NCI-H82 (cell line): ENCODE measurements around the gene WFIKKN1.
"Not testable (repeated sequence)": the region's sequence is repeated elsewhere in the genome, so short reads cannot be mapped to it uniquely, and the experiment has no call there.

Experiments
- DNase-seq: peaks from one replicate; lab custom pipeline; 2025; lab: John Stamatoyannopoulos, UW

WFIKKN1 gene

DNA sequence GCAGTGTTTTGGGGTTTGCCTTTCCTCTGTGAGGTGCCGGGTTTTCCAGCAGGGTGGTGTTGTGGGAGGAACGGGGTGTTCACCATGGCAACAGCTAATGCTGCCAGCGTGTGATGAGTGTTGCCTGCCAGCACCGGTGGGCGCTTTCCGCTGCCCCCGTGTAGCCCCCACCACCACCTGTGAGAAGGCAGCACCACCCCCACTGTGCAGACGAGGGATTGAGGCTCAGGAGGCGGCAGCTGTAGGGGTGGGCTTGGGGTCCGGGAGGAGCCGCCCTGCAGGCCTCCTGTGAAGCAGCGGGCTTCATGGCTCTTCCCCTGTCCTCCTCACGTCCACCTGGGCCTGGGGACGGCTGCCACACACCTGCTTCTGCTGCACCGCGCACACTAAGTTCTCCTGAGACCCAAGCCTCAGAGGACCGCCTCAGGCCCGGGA, 35.7 kb upstream of the WFIKKN1 start:
- DNase-seq = no peak

DNA sequence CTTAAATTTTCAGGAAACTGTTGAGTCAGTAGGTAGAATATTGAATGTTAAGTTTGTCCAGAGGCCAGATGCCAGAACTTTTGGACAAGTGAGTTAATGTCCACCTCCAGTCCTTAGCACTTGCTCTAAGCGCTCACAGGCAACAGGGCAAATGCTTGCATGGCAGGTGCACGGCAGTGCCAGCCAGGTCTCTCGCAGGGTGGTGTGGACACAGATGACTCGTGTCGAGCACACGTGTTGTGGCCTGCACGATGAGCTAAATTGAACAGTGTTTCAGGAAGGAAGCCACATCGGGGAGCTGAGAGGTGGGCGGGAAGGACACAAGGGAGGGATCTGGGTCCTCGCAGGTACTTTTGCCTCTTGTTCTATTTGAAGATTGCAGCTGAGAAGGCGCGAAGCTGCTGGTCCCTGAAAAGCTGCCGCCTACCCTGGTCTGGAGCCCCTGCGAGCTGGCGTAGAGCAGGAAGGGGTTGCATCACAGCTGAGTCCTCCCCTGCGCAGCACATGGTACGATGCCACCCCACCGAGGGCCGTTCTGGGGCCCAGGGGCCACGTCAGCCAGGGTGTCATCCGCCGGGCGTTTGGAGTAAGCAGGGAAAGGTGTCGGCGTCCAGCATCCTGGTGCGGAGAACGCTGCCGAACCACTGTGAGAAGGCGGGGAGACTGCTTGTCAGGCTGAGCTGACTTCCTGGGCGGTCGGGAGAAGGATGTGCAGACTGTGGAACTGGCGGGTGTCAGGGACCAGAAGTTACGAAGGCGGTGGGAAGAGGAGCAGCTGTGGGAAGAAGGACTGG, 34.6 kb upstream of the WFIKKN1 start:
- DNase-seq = no peak

DNA sequence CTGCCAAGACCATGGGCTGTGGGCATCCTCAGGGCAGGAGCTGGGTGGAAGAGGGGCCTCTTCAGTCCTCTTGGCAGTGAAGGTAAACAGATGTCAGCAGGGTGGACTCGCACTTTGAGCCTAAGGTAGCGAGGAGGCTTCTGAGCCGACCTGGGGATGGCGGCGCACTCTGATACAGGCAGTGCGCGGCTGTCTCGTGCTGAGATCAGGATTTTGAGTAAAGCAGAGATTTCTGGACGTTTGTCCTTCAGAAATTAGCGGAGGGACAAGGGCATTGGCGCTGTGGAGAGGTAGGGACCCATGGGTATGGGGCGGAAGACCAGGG, 34.1 kb upstream of the WFIKKN1 start:
- DNase-seq = no peak

DNA sequence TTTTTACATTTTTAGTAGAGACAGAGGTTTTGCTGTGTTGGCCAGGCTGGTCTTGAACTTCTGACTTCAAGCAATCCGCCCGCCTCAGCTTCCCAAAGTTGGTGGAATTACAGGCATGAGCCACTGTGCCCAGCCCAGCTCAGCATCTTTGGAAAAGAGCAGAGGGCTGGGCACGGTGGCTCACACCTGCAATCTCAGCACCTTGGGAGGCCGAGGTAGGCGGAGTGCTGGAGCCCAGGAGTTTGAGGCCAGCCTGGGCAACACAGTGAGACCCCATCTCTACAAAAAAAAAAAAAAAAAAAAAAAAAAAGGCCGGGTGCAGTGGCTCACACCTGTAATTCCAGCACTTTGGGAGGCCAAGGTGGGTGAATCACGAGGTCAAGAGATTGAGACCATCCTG, 33.1 kb upstream of the WFIKKN1 start:
- not testable (repeated sequence) for DNase-seq

DNA sequence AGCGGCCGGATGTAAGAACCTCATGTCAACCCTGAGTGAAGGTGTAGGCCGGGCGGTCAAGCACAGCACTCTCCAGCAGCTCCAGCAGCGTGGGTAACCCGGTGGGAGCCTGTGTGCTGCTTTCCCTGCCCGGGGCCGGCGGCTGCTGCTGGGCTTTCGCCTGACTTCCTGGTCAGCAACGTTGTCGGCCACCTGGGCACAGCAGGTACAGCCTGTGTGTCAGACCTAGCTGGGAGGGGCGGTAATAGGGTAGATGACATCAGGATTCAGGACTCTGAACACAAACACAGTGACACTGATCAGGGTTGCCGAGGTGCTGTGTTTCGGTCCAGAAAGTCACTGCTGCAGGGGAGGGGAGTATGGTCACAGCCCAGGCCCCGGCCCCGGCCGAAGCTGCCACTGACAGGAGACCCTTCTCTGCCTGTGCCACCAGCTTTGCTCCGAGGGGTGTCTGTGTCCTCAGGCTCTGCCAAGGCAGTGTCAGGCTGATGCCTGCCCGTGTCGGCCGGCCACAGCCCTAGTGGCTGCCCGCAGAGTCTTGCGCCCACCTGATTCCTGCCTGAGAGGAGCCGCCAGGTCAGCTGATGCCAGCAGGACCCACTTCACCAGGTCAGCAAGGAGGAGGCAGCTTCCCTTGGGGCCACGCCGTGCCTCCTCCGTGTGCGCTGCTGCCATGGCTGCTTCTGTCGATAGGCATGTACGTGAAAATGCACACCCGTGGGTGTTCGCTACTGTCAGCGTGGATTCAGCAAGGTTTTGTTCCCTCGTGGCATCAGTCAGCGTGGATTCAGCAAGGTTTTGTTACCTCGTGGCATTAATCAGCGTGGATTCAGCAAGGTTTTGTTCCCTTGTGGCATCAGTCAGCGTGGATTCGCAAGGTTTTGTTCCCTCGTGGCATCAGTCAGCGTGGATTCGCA, 31.7 kb upstream of the WFIKKN1 start:
- no peak for DNase-seq

DNA sequence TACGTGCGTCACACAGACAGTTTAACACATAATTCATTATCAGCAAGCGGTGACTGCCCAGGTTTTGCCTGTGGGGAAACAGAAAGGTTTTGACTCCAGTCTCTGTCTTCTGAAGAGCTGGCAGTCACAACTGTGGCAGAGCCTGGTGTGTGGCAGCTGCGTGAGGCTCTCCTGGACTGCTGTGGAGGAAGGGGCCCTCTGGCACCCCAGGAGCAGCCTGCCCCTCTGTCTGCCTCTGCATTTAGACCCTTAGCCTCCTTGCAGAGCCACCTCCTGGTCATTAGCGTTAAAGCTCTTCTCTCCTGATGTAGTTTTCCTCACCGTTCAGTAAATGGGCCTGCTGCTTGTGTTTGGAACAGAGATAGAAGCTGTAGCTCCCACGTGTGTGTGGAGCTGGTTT, 30.0 kb upstream of the WFIKKN1 start:
- peak; percentile 69 for DNase-seq

DNA sequence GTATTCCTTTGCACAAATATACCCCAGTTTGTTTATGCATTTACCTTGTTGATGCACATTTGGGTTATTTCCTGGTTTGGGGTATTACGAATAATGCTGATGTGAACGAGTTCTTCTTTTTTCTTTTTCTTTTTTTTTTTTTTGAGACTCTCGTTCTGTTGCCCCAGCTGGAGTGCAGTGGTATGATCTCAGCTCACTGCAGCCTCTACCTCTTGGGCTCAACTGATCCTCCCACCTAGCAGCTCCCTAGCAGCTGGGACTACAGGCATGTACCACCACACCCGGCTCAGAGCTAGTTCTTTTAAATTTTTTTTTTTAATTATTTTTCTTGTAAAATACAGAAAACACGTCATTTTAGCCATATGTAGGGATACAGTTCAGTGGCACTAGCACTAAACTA, 26.9 kb upstream of the WFIKKN1 start:
- no peak for DNase-seq

DNA sequence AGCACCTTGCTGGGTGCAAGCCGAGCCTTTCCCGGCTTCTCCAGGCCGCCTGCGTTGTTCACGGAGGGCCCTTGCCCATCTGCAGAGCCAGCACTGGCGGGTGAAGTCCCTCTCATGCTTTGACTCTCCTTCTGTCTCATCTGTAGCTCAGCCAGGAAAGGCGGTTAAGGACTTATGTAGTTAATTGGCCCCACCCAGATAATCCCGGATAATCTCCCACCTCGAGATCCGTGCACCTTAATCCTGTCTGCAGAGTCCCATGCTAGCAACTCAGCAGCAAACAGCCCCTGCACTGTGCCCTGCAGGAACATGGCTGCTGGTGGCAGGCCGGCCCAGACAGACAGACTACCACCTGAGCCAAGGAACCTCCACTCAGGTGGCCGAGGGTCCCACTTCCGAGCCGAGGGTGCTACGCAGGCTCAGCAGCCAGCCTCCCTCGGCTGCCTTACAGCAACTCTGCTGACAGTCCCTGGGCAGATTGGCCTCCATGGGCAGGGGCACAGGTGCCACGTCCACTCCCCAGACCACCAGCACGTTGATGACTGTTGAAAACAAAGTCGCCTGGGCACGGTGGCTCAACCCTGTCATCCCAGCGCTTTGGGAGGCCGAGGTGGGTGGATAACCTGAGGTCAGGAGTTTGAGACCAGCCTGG, 24.0 kb upstream of the WFIKKN1 start:
- peak; percentile 99 for DNase-seq

DNA sequence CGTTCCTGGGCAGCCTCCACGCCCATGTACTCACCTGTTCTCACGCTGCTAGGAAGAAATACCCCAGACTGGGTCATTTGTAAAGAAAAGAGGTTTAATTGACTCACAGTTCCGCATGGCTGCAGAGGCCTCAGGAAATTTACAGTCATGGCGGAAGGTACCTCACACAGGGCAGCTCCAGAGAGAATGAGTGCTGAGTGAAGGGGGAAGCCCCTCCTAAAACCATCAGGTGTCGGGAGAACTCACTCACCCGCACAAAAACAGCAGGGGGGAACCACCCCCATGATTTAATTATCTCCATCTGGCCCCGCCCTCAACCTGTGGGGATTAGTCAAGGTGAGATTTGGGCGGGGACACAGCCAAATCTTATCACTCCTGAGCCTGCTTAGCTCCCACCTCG, 22.8 kb upstream of the WFIKKN1 start:
- peak; percentile 39 for DNase-seq

DNA sequence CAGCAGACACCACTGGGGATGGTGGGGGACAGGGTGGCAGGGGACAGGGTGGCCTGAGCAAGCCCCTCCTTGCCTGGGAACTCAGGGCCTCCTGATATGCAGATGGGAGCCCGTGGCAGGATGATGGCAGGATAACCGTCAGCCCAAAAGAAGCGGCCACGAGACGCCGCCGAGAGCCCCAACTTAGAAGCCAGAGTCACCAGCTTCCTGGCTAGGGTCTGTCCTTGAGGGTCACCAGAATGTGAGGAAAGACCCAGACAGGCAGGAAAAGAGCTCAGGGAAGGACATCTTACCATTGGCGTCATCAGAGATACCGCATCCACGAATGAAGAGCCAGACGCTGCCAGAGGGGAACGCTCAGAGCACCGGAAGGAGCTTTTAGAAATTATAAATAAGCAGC, 21.5 kb upstream of the WFIKKN1 start:
- DNase-seq = no peak

DNA sequence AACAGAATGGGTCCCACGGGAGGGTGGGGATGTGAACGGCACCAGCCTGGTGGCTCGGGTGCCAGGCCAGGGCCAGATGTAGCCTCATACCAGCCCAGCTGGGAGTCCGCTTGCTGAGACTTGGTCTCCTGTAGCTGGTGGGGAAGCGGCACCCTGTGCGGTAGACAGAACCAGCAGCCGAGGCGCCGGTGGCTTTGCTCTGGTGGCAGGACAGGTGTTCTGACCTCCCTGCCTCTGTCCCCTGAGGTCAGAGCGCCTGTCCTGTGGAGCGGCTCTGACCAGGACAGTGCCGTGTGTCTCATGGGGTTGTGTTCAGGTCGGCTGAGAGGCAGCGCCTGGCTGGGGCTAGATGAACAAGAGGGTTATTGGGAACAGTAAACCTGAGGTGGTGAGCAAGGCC, 20.8 kb upstream of the WFIKKN1 start:
- DNase-seq = no peak

DNA sequence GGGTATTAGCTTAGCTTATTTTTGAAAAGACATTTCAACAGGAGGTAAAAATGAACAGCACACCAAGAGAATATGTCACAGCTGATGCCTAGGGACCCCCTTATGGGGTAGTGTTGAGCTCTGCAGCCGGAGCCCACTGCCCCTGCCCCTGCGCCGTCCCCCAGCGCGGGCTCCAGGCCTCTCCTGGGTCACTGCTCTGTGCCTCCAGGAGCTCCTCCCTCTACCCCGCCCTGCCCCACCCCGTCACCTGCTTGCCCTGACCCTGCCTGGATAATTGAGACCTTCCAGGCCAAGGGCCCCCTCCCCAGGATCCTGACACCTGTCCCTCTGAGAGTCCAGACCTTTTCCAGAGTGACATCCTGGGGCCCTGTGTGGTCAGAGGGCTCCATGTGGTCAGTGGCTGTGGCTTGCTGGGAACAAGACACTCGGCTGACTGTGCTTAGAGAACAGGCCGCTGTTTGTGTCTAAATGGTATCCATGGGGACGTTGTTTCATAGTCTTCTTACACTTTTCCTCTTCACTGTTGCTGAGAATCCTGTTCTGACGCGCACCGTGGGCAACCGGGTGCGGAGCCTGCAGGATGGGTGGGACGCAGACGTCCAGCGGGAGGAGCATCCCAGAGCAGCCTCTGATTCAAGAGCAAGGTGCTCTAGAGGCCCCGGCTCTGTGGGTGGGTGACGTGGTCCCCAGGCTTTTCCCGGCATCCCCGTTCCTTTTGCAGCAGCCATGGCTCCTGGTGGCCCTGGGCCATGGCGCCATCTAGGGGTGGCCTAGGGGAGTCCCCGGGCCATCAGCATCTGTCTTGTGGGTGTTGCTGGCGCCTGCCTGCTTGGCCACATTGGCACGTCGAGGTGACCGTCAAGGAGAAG, 20.0 kb upstream of the WFIKKN1 start:
- peak; percentile 50 for DNase-seq

DNA sequence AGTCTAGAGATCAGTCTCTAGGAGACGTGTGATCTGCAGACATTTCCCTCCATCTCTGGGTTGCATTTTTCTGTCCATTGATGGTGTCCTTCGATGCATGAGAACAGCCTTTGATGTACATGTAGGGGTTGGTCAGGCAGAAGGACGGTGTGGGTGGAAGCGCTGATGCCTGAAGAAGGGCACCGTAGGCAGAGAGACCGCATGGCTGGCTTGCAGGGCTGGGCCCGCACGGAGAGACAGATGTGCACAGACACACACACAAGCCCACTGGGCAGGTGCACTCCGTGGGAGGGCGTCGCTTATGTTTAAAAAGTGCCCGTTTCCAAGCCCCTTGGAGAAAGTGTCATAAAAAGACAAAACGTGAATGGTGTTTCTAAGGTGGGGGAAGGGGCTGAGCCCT, 15.7 kb upstream of the WFIKKN1 start:
- DNase-seq = no peak

DNA sequence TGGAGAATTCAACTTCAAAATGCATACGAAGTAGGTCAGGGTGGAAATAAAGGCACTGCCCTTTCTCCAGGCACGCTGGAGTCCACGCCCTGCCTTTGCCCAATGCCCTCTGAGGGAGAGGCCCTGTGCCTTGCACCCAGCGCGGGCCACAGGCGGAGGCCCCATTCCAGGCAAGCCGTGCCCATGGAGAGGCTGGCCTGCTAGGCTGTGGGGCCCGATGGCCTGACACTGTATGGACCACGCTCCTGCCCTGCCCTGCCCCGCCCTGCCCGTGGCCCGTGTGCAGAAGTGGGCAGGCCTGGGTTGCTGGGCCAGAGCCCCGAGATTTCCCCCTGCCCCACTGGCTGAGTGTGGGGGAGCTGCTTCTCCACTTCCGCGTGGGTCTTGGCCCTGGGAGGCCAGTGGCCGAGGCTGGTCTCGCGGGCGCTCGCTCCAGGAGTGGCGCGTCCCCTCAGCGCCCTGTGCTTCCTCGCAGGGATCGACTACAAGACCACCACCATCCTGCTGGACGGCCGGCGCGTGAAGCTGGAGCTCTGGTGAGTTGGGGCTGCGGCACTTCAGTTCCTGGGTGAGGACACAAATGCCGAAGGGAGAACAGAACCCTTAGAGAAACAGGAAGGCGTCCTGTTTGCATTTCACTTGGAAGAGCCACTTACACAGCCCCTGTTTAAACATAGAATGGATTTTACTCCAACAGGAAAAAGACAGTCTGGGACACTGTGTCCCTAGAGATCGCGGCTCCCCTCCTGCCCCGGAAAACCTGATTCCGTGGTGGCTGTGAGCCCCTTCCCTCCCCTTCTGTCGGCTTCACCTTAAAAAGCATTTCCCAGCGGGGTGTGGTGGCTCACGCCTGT, 13.8 kb upstream of the WFIKKN1 start:
- no peak for DNase-seq

DNA sequence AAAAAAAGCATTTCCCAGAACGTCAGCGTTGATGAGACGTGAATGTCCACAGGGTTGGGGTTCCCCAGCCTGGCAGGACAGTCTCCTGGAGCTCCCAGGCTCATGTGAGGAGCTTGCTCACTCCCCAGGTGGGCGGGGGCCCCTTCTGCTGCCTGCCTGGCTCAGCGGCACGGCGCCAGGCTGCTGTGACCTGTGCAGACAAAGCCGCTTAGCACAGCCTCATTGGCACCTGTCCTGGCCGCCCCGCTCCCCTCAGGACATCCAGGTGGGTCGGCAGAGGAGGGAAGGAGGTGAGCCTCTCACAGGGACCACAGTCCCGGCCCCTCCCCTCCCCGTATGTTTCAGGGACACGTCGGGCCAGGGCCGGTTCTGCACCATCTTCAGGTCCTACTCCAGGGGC, 12.9 kb upstream of the WFIKKN1 start:
- DNase-seq = no peak

DNA sequence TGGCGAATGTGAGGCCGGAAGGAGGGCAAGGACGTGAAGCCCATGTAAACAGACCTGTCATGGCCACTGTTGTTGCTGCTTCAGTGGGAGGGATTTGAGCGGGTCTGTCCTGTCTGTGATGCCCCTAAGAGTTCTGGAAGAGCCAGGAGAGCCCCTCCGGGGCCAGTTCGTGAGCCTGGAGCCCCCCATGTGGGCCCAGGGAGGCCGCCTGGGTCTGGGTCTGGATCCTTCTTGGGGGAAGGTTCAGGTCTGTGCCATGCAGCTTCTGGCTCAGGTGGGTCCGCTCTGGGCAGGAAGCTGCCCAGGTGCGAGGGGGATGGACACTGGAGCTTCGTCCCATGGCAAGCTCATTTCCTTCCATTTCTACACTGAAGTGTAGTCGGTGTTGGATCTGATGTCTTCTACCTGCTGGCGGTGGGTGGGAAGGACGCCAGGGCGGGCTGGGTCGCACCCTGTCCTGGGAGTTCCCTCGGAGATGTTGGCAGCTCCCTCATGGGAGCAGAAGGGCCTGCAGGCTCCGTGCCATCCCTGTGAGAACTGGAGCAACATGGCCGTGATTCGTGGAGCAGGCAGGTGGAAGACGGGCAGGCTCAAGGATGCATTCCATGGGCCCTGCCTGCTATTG, 11.2 kb upstream of the WFIKKN1 start:
- DNase-seq = no peak

DNA sequence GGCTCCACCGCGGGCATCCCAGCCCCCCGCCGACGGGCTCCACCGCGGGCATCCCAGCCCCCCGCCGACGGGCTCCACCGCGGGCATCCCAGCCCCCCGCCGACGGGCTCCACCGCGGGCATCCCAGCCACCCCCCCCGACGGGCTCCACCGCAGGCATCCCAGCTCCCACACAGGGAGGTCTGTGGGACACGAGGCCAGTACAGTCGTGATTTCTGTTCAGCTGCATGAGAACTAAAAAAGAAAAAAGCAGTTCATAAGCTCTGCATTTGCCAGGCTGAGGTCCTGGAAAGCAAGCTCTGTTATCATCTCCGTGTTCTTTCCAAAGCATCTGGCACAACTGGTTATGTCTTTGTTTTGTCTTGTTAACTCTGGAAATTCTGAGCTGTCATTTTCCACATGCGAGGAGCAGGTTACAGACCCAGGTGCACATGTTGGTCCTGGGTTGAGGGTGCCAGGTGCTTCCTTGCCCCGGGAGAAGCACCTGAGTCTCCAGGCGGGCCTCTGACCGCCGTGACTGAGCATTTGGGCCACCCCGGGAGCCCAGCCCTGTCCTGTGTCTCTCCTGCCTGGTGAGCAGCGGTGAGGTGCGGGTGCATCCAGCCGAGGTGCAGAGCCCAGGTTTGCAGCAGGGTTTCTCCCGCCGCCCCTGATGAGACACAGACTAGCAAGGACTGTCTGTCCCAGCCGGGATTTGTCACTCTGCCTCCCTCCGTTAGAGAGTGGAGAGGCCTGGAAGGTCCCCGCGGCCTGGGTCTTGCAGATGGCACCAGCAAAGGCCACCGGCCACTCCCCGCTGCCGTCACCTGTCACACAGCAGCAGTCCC, 9.9 kb upstream of the WFIKKN1 start:
- DNase-seq = no peak

DNA sequence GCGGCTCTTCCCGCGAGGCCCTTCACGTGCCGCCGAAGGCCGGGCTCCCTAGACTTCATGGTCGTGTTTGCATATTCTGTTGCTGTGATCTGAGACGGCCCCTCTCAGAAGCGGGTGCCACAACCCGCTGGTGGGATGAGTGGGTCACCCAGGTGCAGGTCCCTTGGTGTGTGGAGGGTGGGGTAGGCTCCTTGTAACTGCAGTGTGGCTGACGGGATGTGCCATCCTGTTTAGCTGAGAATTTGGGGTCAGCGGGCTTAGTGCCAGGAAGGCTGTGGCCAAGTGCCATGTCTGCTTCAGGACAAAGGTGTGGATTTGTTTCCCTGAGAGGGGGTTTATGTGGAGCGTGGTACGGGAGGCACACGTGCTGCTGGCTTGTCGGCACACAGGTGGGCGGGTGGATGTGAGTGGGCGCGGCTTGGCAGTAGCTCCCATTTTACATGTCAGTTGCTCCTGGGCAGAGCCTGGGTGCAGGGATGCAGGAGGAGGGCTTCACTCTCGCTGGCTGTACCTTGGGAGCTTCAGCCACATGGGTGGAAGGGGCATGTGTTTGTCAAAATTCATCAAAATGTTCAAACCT, 9.2 kb upstream of the WFIKKN1 start:
- no peak for DNase-seq

DNA sequence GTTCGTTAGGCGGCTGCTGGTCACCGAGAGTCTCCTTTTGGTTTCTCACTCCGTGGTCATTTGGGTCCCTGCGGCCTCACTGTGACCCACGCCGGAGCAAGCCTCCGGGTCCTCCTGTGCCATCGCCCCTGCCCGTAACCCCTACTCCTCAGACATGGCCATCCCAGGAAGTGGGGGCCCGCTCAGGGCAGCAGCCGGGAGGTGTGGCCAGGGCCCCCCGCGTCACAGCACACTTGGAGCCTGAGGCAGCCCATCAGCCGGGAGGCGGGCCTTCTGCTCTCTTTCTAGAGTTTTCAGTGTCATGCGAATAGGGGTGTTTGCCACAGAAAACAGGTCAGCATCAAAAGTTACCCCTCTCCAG, 7.9 kb upstream of the WFIKKN1 start:
- DNase-seq = no peak
